Activated gamma-delta T cell treated with anti-CD3 and anti-CD28 coated beads, Interleukin-2, amount 50 U/mL, for 16 hours (primary cell): ENCODE data around the gene CDC45.
"Not testable (repeated sequence)": the region's sequence is repeated elsewhere in the genome, so short reads cannot be mapped to it uniquely, and the experiment has no call there.

Experiments used
- DNase-seq: peaks from one replicate; pipeline ENCODE4 v3.0.0-alpha.2; 2020; ENCODE audit warnings: low read depth

Gene CDC45

DNA sequence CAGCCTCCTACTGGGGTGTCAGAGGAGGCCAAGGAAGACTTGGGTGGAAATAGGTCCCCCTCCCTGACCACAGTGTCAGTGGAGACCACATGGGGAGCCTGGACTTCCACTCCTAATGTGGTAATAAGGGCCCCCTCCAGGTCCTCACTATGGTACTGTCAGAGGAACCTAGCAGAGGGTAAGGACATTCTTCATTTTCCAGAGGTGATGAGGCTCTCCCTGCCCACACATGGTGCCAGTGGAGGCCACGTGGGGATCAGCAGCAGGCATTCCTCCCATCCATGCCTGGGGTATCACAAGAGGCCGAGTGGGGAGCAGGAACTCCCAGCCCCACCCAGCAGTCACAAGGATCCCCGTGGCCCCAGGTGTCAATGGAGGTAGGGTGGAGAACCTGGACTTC lies 51.0 kb downstream of the CDC45 start:
- DNase-seq, result no peak

- DNase-seq, result not testable (repeated sequence)
Observed at GRCh38 chr22:19531327-19531726, 51.6 kb downstream of the CDC45 start.

GRCh38 chr22:19533049-19533626 lies 53.4 kb downstream of the CDC45 start:
- no peak for DNase-seq

- no peak for DNase-seq
Observed at GRCh38 chr22:19533857-19534256, 54.1 kb downstream of the CDC45 start.

GRCh38 chr22:19535001-19535400 lies 55.3 kb downstream of the CDC45 start:
- no peak for DNase-seq

GRCh38 chr22:19536564-19536963 lies 56.8 kb downstream of the CDC45 start:
- no peak for DNase-seq

- DNase-seq, result no peak
Observed at GRCh38 chr22:19537941-19538488, 58.3 kb downstream of the CDC45 start.

DNA sequence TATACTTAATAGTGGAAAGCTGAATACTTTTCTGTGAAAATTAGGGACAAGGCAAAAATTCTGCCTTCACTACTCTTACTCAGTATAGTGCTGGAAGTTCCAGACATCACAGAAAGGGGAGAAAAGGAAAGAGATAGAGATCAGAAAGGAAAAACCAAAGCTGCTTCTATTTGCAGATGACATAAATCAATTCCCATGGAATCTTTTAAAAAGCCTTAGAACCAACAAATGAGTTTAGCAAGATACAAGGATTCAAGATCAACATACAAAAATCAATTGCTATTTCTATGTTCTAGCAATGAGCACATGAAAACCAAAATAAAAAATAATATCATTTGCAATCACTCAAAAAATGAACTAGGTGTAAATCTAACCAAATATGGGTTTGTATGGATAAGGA lies 60.7 kb downstream of the CDC45 start:
- no peak for DNase-seq

DNA sequence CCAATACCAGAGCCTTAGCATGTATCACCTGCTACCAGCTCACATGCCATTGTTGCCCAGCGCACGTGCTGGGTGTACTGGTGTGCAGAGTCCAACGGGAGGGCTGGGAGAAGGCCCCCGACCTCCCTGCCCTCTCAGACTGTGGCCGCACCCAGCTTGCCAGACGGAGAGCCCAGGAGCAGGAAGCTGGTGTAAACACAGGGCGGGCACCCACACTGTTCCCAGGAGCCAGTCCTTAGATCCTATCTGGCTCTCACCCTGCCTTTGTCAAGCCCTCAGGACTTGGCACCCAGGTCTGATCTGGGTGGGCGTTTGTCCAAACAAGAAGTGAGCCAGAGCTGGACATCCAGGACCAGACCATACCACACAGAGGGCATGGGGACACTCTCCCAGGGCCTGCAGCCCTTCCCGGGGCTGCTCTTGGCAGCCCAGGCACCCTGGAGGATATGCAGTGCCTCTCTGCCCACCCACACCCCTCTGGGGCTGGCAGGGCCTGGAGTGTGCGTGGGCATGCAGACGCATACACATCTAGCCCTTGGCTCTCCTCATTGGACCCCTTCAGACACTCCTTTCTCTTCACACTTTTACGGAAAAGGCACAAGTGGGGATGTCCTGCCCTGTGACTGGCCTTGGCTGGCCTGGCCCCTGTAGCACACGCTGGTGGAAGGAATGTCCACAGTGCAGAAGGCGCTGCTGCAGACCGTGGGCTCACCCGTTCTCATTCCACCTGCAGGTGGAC lies 64.4 kb downstream of the CDC45 start:
- no peak for DNase-seq

DNA sequence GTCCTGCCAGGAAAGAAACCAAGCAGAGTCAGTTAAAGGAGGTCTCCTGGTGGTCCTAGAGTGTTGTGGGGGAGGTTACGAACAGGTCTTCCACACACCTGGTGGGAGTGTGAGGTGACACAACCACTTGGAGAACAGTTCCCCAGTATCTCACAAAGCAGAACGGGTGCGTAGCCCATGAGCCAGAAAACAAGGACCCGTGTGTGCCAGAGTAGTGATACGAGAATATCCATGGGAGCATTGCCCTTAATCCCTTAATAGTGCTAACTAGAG lies 66.2 kb downstream of the CDC45 start:
- DNase-seq, result no peak

DNA sequence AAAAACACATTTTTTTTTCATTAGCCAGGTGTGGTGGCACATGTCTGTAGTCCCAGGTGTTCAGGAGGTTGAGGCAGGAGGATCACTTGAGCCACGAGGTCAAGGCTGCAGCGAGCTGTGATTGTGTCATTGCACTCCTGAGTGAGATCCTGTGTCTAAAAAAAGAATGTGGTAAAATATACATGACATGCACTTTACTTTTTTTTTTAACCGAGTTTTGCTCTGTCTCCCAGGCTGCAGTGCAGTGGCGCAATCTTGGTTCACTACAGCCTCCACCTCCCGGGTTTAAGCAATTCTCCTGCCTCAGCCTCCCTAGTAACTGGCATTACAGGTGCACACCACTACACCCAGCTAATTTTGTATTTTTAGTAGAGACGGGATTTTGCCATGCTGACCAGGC lies 67.0 kb downstream of the CDC45 start:
- no peak for DNase-seq

- DNase-seq, result no peak
Observed at GRCh38 chr22:19547620-19548019, 67.9 kb downstream of the CDC45 start.

DNA sequence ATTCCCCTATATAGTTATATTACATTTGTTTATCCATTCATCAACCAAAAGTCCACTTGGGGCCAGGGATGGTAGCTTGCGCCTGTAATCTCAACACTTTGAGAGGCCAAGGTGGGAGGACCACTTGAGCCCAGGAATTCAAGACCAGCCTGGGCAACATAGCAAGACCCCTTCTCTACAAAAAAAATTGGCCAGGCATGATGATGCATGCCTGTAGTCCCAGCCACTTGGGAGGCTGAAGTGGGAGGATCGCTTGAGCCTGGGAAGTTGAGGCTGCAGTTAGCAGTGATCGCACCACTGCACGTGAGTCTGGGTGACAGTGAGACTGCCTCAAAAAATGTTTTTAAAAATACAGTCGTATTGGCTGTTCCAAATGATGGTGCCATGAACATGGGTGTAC lies 68.7 kb downstream of the CDC45 start:
- DNase-seq, result not testable (repeated sequence)

DNA sequence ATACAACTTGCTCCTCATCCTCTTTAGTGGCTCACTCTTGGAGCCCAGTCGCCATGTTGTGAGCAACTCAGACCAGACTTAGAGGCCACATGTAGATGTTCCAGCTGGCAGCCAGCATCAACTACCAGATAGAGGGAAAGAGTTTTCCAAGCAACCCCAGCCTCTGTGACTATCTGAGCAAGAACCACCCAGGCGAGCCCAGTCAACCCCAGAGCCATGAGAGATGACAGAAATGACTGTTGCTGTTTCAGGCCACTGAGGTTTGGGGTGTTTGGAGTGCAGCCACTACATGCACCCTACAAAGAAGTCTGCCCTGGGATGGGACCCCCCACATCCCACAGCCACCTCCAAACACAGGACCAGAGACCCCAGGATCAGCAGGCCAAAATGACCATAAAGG lies 69.2 kb downstream of the CDC45 start:
- no peak for DNase-seq

GRCh38 chr22:19549428-19549827 lies 69.7 kb downstream of the CDC45 start:
- DNase-seq, result no peak

- no peak for DNase-seq
Observed at GRCh38 chr22:19550382-19550781, 70.7 kb downstream of the CDC45 start.

DNA sequence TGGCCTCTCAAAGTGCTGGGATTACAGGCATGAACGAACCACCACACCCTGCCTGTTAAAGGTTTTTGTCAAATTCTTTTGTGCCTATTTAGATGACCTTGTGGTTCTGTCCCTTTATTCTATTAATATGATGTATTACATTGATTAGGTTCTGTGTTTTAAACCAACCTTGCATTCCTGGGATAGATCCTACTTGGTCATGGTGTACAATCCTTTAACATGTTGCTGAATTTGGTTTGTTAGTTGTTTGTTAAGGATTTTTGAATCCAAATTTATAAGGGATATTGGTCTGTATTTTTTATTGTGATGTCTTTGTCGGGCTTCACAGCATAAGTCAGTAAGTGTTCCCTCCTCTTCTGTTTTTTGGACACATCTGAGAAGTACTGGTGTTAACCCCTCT lies 73.5 kb downstream of the CDC45 start:
- no peak for DNase-seq

DNA sequence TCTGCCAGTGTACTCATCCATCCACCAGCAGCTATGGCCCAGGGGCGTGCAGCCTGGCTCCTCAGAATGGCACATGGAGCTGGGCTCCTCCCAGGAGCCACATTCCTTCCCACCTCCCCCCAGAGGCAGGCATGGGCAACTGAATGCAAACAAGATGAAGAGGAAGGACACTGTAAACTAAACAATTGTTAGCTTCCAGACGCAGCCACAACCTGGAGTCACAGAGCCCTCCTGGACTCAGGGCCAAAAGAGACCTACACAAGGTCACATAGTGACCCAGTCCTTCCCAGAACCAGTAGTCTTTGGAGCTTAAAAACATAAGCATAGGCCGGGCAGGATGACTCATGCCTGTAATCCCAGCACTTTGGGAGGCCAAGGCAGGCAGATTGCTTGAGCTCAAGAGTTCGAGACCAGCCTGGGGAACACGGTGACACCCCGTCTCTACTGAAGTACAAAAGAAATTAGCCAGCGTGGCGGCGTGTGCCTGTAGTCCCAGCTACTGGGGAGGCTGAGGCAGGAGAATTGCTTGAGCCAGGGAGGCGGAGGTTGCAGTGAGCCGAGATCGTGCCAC lies 75.2 kb downstream of the CDC45 start:
- no peak for DNase-seq

- DNase-seq, result no peak
Observed at GRCh38 chr22:19555651-19556050, 75.9 kb downstream of the CDC45 start.

GRCh38 chr22:19556963-19557545 lies 77.3 kb downstream of the CDC45 start:
- DNase-seq, result no peak

DNA sequence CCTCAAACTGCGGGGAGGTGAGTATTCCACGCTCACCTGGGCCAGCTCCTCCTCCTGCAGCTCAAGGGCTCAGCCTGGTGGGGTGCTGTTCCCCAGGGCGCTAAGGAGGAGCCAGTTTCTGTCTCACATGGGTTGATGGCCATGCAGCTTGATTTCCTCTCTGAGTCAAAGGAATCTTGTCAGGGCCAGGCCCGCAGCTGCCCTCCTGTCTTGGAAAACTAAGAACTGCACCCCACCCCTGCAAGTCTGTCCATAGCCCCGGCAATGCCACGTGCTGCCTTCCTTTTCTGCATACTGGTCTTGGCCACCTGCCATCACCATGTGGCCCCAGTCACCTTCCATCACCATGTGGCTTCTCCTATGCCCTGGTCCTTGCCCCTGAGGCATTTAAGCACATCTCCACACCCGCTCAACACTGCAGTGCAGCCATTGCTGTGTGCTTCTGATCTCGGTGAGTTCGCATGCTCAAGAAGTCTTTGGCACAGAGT lies 79.6 kb downstream of the CDC45 start:
- no peak for DNase-seq

GRCh38 chr22:19559956-19560355 lies 80.2 kb downstream of the CDC45 start:
- DNase-seq, result no peak
